WTC11 (cell line): Measurements from ENCODE around the gene PHRF1. TPM values are rescaled to one million over a fixed set of nuclear protein-coding genes. Genes with fewer than 3 reads are reported as not detected.
A peak's percentile ranks its signal among the peaks of the same experiment; 100 is the strongest.

ENCODE experiments used
- CREM ChIP-seq: sonication (generic); formaldehyde crosslinking; IDR thresholded peaks from 2 replicates; pipeline ENCODE4 v1.8.1; 2022; ENCODE audit warnings: mild to moderate bottlenecking, missing genetic modification reagents, moderate library complexity
- ELF4 ChIP-seq: sonication (generic); formaldehyde crosslinking; IDR thresholded peaks from 2 replicates; pipeline ENCODE4 v1.8.1; 2022; ENCODE audit warnings: low read depth, mild to moderate bottlenecking, moderate library complexity, missing genetic modification reagents
- HMGA2 ChIP-seq: fragments of 250-450 bp; sonication (Bioruptor Pico); IDR thresholded peaks from 2 replicates; pipeline ENCODE4 v1.4.0; 2021; ENCODE audit warnings: mild to moderate bottlenecking, moderate library complexity
- RORB ChIP-seq: fragments of 250-450 bp; sonication (Bioruptor Pico); IDR thresholded peaks from 2 replicates; pipeline ENCODE4 v1.9.0; 2021; ENCODE audit warnings: mild to moderate bottlenecking
- SMAD3 ChIP-seq: sonication (generic); formaldehyde crosslinking; IDR thresholded peaks from 2 replicates; pipeline ENCODE4 v1.8.0; 2022; ENCODE audit warnings: missing genetic modification reagents, mild to moderate bottlenecking, borderline replicate concordance
- SP1 ChIP-seq: sonication (generic); formaldehyde crosslinking; conservative IDR thresholded peaks from 2 replicates; pipeline ENCODE4 v1.8.1; 2022; ENCODE audit warnings: missing genetic modification reagents
- TCF7 ChIP-seq: sonication (generic); formaldehyde crosslinking; IDR thresholded peaks from 2 replicates; pipeline ENCODE4 v1.8.0; 2022; ENCODE audit warnings: mild to moderate bottlenecking, low read depth, missing genetic modification reagents, moderate library complexity
- TEAD1 ChIP-seq: sonication (generic); formaldehyde crosslinking; IDR thresholded peaks from 2 replicates; pipeline ENCODE4 v1.8.0; 2022; ENCODE audit warnings: mild to moderate bottlenecking, missing genetic modification reagents
- ZNF263 ChIP-seq: sonication (generic); formaldehyde crosslinking; IDR thresholded peaks from 2 replicates; pipeline ENCODE4 v1.8.1; 2022; ENCODE audit warnings: low read depth, mild to moderate bottlenecking, moderate library complexity, missing genetic modification reagents
- ZNF317 ChIP-seq: sonication (generic); formaldehyde crosslinking; IDR thresholded peaks from 2 replicates; pipeline ENCODE4 v1.8.1; 2023; ENCODE audit warnings: low read depth, mild to moderate bottlenecking, moderate library complexity, missing genetic modification reagents, borderline replicate concordance
- ZNF416 ChIP-seq: fragments of 250-450 bp; sonication (Bioruptor Pico); IDR thresholded peaks from 2 replicates; pipeline ENCODE4 v1.9.0; 2021; ENCODE audit warnings: mild to moderate bottlenecking, inconsistent platforms
- ZNF423 ChIP-seq: fragments of 250-450 bp; sonication (Bioruptor Pico); IDR thresholded peaks from 2 replicates; pipeline ENCODE4 v2.1.2; 2022; ENCODE audit warnings: mild to moderate bottlenecking, moderate library complexity
- ZNF671 ChIP-seq: fragments of 250-450 bp; sonication (Bioruptor Pico); IDR thresholded peaks from 2 replicates; pipeline ENCODE4 v1.8.0; 2021; ENCODE audit warnings: mild to moderate bottlenecking
- total RNA-seq: library from RNA; stranded (reverse); gene quantifications from 3 replicates; pipeline ENCODE4 v1.2.3, GENCODE V29; 2021
- TF ChIP-seq, protein P1 (sequence below): fragments of 250-450 bp; sonication (Bioruptor Pico); IDR thresholded peaks from 2 replicates; pipeline ENCODE4 v1.9.0; 2021; ENCODE audit warnings: mild to moderate bottlenecking
- TF ChIP-seq, protein P2 (sequence below): sonication (generic); formaldehyde crosslinking; IDR thresholded peaks from 2 replicates; pipeline ENCODE4 v1.8.0; 2022; ENCODE audit warnings: mild to moderate bottlenecking, missing genetic modification reagents
- TF ChIP-seq, protein P3 (sequence below): sonication (generic); formaldehyde crosslinking; IDR thresholded peaks from 2 replicates; pipeline ENCODE4 v1.8.1; 2022; ENCODE audit warnings: mild to moderate bottlenecking, moderate library complexity, missing genetic modification reagents
- TF ChIP-seq, protein P4 (sequence below): sonication (generic); formaldehyde crosslinking; IDR thresholded peaks from 2 replicates; pipeline ENCODE4 v1.8.0; 2022; ENCODE audit warnings: missing genetic modification reagents
- TF ChIP-seq, protein P5 (sequence below): sonication (generic); formaldehyde crosslinking; conservative IDR thresholded peaks from 2 replicates; pipeline ENCODE4 v1.8.1; 2022; ENCODE audit warnings: mild to moderate bottlenecking, missing genetic modification reagents
- TF ChIP-seq, protein P6 (sequence below): sonication (generic); formaldehyde crosslinking; IDR thresholded peaks from 2 replicates; pipeline ENCODE4 v1.8.1; 2023; ENCODE audit warnings: mild to moderate bottlenecking, missing genetic modification reagents
- TF ChIP-seq, protein P7 (sequence below): sonication (generic); formaldehyde crosslinking; IDR thresholded peaks from 2 replicates; pipeline ENCODE4 v1.8.1; 2023; ENCODE audit warnings: mild to moderate bottlenecking, missing genetic modification reagents, moderate library complexity
- TF ChIP-seq, protein P8 (sequence below): sonication (generic); formaldehyde crosslinking; IDR thresholded peaks from 2 replicates; pipeline ENCODE4 v1.8.0; 2023; ENCODE audit warnings: mild to moderate bottlenecking, missing genetic modification reagents
- TF ChIP-seq, protein P9 (sequence below): fragments of 250-450 bp; sonication (Bioruptor Pico); conservative IDR thresholded peaks from 2 replicates; pipeline ENCODE4 v1.9.0; 2021; ENCODE audit warnings: mild to moderate bottlenecking

PHRF1 gene
- total RNA-seq, 1 experiment from 2014 or later: 46.9 TPM

DNA sequence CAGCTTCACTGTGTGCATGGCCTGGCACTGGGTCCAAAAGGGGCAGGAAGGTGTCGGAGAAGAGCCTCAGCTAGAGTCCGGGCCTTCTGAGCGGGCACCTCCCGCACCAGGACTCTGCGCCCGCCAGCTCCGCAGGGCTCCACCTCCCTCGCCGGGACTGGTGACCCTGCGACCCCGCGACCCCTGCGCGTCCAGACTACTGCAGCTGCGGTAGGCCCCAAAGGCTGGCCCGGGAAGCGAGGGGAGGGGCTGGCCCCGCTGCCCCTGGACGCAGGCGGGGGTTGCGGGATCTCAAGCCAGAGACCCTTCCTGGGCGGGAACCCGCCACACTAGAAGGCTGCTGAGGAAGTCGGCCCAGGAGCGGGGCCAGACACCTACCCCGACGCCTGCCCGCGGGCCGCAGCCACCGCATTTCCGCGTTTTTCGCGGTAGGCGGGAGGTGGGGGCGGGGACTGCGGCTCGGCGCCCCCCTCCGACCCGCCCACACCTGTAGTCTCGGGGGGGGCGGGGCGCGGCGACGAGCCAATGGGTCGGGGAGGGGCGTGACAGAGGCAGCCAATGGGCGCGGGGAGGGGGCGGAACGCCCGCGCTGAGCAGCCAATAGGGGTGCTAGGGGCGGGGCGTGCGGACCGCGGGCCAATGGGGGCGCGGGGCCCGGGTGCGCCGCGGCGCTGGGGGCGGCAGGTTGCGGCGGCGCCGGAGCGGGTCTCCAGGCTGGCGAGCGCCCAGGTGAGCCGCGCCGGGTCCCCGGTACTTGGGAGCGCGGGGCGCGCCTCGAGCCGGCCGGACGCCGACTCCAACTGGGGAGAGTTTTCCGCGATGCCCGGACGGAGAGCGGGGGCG, 15.7 kb upstream of the PHRF1 start, which contains the start of the genes LMNTD2 and RASSF7 (continued):
- TF ChIP-seq, protein P1, sequence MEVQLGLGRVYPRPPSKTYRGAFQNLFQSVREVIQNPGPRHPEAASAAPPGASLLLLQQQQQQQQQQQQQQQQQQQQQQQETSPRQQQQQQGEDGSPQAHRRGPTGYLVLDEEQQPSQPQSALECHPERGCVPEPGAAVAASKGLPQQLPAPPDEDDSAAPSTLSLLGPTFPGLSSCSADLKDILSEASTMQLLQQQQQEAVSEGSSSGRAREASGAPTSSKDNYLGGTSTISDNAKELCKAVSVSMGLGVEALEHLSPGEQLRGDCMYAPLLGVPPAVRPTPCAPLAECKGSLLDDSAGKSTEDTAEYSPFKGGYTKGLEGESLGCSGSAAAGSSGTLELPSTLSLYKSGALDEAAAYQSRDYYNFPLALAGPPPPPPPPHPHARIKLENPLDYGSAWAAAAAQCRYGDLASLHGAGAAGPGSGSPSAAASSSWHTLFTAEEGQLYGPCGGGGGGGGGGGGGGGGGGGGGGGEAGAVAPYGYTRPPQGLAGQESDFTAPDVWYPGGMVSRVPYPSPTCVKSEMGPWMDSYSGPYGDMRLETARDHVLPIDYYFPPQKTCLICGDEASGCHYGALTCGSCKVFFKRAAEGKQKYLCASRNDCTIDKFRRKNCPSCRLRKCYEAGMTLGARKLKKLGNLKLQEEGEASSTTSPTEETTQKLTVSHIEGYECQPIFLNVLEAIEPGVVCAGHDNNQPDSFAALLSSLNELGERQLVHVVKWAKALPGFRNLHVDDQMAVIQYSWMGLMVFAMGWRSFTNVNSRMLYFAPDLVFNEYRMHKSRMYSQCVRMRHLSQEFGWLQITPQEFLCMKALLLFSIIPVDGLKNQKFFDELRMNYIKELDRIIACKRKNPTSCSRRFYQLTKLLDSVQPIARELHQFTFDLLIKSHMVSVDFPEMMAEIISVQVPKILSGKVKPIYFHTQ (CRISPR knock-in tag): no peak
- TF ChIP-seq ZNF671 (CRISPR knock-in tag): no peak
- TF ChIP-seq, protein P2, sequence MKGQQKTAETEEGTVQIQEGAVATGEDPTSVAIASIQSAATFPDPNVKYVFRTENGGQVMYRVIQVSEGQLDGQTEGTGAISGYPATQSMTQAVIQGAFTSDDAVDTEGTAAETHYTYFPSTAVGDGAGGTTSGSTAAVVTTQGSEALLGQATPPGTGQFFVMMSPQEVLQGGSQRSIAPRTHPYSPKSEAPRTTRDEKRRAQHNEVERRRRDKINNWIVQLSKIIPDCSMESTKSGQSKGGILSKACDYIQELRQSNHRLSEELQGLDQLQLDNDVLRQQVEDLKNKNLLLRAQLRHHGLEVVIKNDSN (CRISPR knock-in tag): no peak
- TF ChIP-seq ELF4 (CRISPR knock-in tag): no peak
- TF ChIP-seq, protein P3, sequence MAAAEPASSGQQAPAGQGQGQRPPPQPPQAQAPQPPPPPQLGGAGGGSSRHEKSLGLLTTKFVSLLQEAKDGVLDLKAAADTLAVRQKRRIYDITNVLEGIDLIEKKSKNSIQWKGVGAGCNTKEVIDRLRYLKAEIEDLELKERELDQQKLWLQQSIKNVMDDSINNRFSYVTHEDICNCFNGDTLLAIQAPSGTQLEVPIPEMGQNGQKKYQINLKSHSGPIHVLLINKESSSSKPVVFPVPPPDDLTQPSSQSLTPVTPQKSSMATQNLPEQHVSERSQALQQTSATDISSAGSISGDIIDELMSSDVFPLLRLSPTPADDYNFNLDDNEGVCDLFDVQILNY: no peak
- TF ChIP-seq, protein P4, sequence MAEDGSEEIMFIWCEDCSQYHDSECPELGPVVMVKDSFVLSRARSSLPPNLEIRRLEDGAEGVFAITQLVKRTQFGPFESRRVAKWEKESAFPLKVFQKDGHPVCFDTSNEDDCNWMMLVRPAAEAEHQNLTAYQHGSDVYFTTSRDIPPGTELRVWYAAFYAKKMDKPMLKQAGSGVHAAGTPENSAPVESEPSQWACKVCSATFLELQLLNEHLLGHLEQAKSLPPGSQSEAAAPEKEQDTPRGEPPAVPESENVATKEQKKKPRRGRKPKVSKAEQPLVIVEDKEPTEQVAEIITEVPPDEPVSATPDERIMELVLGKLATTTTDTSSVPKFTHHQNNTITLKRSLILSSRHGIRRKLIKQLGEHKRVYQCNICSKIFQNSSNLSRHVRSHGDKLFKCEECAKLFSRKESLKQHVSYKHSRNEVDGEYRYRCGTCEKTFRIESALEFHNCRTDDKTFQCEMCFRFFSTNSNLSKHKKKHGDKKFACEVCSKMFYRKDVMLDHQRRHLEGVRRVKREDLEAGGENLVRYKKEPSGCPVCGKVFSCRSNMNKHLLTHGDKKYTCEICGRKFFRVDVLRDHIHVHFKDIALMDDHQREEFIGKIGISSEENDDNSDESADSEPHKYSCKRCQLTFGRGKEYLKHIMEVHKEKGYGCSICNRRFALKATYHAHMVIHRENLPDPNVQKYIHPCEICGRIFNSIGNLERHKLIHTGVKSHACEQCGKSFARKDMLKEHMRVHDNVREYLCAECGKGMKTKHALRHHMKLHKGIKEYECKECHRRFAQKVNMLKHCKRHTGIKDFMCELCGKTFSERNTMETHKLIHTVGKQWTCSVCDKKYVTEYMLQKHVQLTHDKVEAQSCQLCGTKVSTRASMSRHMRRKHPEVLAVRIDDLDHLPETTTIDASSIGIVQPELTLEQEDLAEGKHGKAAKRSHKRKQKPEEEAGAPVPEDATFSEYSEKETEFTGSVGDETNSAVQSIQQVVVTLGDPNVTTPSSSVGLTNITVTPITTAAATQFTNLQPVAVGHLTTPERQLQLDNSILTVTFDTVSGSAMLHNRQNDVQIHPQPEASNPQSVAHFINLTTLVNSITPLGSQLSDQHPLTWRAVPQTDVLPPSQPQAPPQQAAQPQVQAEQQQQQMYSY (CRISPR knock-in tag): peak; percentile 79
- TF ChIP-seq, protein P5, sequence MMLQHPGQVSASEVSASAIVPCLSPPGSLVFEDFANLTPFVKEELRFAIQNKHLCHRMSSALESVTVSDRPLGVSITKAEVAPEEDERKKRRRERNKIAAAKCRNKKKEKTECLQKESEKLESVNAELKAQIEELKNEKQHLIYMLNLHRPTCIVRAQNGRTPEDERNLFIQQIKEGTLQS: no peak
- TF ChIP-seq ZNF423 (CRISPR knock-in tag): no peak
- TF ChIP-seq, protein P6, sequence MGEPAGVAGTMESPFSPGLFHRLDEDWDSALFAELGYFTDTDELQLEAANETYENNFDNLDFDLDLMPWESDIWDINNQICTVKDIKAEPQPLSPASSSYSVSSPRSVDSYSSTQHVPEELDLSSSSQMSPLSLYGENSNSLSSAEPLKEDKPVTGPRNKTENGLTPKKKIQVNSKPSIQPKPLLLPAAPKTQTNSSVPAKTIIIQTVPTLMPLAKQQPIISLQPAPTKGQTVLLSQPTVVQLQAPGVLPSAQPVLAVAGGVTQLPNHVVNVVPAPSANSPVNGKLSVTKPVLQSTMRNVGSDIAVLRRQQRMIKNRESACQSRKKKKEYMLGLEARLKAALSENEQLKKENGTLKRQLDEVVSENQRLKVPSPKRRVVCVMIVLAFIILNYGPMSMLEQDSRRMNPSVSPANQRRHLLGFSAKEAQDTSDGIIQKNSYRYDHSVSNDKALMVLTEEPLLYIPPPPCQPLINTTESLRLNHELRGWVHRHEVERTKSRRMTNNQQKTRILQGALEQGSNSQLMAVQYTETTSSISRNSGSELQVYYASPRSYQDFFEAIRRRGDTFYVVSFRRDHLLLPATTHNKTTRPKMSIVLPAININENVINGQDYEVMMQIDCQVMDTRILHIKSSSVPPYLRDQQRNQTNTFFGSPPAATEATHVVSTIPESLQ (CRISPR knock-in tag): no peak
- TF ChIP-seq, protein P7, sequence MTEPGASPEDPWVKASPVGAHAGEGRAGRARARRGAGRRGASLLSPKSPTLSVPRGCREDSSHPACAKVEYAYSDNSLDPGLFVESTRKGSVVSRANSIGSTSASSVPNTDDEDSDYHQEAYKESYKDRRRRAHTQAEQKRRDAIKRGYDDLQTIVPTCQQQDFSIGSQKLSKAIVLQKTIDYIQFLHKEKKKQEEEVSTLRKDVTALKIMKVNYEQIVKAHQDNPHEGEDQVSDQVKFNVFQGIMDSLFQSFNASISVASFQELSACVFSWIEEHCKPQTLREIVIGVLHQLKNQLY (CRISPR knock-in tag): no peak
- TF ChIP-seq, protein P8, sequence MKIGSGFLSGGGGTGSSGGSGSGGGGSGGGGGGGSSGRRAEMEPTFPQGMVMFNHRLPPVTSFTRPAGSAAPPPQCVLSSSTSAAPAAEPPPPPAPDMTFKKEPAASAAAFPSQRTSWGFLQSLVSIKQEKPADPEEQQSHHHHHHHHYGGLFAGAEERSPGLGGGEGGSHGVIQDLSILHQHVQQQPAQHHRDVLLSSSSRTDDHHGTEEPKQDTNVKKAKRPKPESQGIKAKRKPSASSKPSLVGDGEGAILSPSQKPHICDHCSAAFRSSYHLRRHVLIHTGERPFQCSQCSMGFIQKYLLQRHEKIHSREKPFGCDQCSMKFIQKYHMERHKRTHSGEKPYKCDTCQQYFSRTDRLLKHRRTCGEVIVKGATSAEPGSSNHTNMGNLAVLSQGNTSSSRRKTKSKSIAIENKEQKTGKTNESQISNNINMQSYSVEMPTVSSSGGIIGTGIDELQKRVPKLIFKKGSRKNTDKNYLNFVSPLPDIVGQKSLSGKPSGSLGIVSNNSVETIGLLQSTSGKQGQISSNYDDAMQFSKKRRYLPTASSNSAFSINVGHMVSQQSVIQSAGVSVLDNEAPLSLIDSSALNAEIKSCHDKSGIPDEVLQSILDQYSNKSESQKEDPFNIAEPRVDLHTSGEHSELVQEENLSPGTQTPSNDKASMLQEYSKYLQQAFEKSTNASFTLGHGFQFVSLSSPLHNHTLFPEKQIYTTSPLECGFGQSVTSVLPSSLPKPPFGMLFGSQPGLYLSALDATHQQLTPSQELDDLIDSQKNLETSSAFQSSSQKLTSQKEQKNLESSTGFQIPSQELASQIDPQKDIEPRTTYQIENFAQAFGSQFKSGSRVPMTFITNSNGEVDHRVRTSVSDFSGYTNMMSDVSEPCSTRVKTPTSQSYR (CRISPR knock-in tag): 0 out of 2 replicates have a peak, but pooled peaks have one; percentile 44
- TF ChIP-seq RORB (CRISPR knock-in tag): no peak
- TF ChIP-seq, protein P9, sequence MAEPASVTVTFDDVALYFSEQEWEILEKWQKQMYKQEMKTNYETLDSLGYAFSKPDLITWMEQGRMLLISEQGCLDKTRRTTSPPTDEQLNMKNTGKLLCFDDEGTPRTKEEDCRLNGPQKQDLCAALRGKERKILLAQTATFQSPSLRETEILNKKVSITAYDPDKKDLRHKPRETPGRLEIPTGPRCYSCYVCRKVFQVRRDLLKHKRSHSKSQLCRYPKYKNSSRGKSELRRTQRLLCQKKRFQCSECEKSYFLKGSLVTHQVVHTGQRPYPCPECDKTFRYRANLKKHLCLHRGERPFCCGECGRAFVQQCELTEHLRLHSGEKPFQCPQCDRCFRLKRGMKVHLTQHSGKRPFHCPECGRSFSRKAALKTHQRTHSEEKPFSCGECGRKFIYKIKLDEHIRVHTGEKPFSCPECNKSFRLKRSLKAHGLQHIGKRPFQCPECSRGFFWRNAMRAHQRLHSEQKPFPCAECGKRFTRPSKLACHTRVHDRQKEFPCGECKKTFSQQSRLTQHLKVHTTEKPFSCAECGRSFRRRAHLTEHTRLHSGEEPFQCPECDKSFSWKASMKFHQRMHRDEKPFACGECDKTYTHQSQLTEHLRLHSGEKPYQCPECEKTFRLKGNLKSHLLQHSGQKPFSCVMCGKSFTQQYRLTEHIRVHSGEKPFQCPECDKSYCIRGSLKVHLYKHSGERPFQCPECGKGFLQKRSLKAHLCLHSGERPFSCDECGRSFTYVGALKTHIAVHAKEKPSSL (CRISPR knock-in tag): no peak
- TF ChIP-seq TCF7 (CRISPR knock-in tag): no peak
- TF ChIP-seq SMAD3 (CRISPR knock-in tag): no peak
- no peak for TF ChIP-seq HMGA2 (CRISPR knock-in tag)
- no peak for TF ChIP-seq ZNF317 (CRISPR knock-in tag)
- no peak for TF ChIP-seq TEAD1
- no peak for TF ChIP-seq ZNF416 (CRISPR knock-in tag)
- TF ChIP-seq CREM (CRISPR knock-in tag): no peak
- TF ChIP-seq ZNF263 (CRISPR knock-in tag): no peak
- TF ChIP-seq SP1: peak; percentile 88; the same call in 1 of the 2 replicates
